Measurements from ENCODE around the gene BANP.
"Not testable (repeated sequence)": the region's sequence is repeated elsewhere in the genome, so short reads cannot be mapped to it uniquely, and the experiment has no call there.

BANP gene

GRCh38 chr16:88073201-88073721 is 122.0 kb downstream of the BANP start:
- TF ChIP-seq, protein P1, sequence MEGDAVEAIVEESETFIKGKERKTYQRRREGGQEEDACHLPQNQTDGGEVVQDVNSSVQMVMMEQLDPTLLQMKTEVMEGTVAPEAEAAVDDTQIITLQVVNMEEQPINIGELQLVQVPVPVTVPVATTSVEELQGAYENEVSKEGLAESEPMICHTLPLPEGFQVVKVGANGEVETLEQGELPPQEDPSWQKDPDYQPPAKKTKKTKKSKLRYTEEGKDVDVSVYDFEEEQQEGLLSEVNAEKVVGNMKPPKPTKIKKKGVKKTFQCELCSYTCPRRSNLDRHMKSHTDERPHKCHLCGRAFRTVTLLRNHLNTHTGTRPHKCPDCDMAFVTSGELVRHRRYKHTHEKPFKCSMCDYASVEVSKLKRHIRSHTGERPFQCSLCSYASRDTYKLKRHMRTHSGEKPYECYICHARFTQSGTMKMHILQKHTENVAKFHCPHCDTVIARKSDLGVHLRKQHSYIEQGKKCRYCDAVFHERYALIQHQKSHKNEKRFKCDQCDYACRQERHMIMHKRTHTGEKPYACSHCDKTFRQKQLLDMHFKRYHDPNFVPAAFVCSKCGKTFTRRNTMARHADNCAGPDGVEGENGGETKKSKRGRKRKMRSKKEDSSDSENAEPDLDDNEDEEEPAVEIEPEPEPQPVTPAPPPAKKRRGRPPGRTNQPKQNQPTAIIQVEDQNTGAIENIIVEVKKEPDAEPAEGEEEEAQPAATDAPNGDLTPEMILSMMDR (IDR thresholded peaks at IDR 0.05; ENCODE audit: control insufficient read depth, insufficient read depth, low read depth, low read length, missing control alignments), result no peak
- no peak for DNase-seq (ENCODE audit: low read depth)
- no peak overlapping the region for H3K4me3 ChIP-seq (ENCODE audit: control insufficient read depth, low read depth, low read length)

DNA sequence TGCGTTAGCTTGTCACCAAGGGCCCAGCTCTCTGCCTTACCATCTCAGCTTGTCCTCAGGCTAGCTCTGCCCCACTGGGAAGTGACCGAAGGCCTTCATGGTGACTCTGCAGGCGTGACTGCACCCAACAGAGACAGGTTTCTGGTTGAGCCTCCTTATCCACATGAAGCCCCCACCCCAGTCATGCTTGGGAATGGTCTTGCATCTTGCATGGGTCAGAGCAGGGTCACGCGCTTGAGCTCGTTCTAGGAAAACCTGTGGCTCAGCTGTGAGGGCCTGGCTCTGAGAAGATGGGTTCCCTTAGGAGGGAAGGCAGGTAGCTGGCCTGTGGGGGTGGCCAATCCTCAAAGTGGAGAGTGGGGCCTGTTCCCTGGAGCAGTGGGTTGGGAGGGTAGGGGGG is 122.8 kb downstream of the BANP start:
- TF ChIP-seq, protein P1 (IDR thresholded peaks at IDR 0.05; ENCODE audit: control insufficient read depth, insufficient read depth, low read depth, low read length, missing control alignments), result no peak
- DNase-seq (ENCODE audit: low read depth), result no peak
- no peak overlapping the region for H3K4me3 ChIP-seq (ENCODE audit: control insufficient read depth, low read depth, low read length)

GRCh38 chr16:88076211-88076931 is 125.1 kb downstream of the BANP start:
- DNase-seq (ENCODE audit: low read depth), result no peak
- TF ChIP-seq, protein P1 (IDR thresholded peaks at IDR 0.05; ENCODE audit: control insufficient read depth, insufficient read depth, low read depth, low read length, missing control alignments), result no peak
- H3K4me3 ChIP-seq (ENCODE audit: control insufficient read depth, low read depth, low read length), result no peak overlapping the region

DNA sequence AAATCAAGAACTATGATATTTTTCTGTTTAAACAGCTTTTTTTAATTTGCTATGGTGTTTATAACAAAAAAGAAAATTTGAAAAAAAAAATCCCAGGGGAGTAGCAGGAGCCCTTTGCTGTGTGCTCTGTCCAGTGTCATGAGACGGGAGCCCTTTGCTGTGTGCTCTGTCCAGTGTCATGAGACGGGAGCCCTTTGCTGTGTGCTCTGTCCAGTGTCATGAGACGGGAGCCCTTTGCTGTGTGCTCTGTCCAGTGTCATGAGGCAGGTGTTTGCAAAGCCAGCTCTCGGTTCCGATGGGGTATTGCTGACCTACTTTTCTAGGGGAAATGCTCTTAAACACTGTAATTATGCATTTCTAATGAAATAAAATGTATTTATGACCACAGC is 125.7 kb downstream of the BANP start:
- H3K4me3 ChIP-seq (ENCODE audit: control insufficient read depth, low read depth, low read length); DNase-seq (ENCODE audit: low read depth): not testable (repeated sequence)

GRCh38 chr16:88077328-88078108 is 126.3 kb downstream of the BANP start:
- H3K4me3 ChIP-seq (ENCODE audit: control insufficient read depth, low read depth, low read length), result no peak overlapping the region
- DNase-seq (ENCODE audit: low read depth), result no peak
- TF ChIP-seq, protein P1 (IDR thresholded peaks at IDR 0.05; ENCODE audit: control insufficient read depth, insufficient read depth, low read depth, low read length, missing control alignments), result no peak

- TF ChIP-seq, protein P1 (IDR thresholded peaks at IDR 0.05; ENCODE audit: control insufficient read depth, insufficient read depth, low read depth, low read length, missing control alignments), result no peak
Observed at GRCh38 chr16:88078111-88078775, 127.0 kb downstream of the BANP start.

More at GRCh38 chr16:88078111-88078775, 127.0 kb downstream of the BANP start:
- H3K4me3 ChIP-seq (ENCODE audit: control insufficient read depth, low read depth, low read length), result no peak overlapping the region
- no peak for DNase-seq (ENCODE audit: low read depth)
